GM12801 (cell line): ENCODE results near the gene TBC1D1.

Experiments used
- TF ChIP-seq, protein P1 (sequence below): IDR thresholded peaks from one replicate; pipeline ENCODE4 v1.5.1; 2011; ENCODE audit warnings: control low read depth; ENCODE audit not compliant: insufficient read length; ENCODE audit errors: extremely low read depth

Gene TBC1D1

GRCh38 chr4:38170338-38171169 lies 279.7 kb downstream of the TBC1D1 start:
- TF ChIP-seq, protein P1, sequence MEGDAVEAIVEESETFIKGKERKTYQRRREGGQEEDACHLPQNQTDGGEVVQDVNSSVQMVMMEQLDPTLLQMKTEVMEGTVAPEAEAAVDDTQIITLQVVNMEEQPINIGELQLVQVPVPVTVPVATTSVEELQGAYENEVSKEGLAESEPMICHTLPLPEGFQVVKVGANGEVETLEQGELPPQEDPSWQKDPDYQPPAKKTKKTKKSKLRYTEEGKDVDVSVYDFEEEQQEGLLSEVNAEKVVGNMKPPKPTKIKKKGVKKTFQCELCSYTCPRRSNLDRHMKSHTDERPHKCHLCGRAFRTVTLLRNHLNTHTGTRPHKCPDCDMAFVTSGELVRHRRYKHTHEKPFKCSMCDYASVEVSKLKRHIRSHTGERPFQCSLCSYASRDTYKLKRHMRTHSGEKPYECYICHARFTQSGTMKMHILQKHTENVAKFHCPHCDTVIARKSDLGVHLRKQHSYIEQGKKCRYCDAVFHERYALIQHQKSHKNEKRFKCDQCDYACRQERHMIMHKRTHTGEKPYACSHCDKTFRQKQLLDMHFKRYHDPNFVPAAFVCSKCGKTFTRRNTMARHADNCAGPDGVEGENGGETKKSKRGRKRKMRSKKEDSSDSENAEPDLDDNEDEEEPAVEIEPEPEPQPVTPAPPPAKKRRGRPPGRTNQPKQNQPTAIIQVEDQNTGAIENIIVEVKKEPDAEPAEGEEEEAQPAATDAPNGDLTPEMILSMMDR, result no peak

- TF ChIP-seq, protein P1, result no peak
These were observed 281.2 kb downstream of the TBC1D1 start for GRCh38 chr4:38172078-38172477.

GRCh38 chr4:38173935-38174518 lies 283.1 kb downstream of the TBC1D1 start:
- TF ChIP-seq, protein P1, result no peak

GRCh38 chr4:38174801-38175200 lies 283.9 kb downstream of the TBC1D1 start:
- TF ChIP-seq, protein P1, result no peak

DNA sequence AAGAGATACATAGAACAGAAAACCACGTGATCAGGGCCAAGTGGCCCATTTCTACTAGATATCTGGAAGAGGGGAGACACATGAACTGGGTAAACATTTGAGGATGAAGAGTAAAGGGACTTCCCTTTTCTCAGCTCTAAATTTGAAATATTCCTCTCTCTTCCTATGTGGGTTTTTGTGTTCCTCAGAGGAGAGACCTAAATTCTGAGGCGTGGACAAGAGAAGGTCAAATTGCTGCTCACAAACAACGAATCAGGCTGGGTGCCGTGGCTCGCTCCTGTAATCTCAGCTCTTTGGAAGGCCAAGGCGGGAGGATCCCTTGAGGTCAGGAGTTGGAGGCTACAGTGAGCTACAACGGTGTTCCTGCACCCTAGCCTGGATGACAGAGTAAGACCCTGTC lies 285.3 kb downstream of the TBC1D1 start:
- TF ChIP-seq, protein P1, result no peak

DNA sequence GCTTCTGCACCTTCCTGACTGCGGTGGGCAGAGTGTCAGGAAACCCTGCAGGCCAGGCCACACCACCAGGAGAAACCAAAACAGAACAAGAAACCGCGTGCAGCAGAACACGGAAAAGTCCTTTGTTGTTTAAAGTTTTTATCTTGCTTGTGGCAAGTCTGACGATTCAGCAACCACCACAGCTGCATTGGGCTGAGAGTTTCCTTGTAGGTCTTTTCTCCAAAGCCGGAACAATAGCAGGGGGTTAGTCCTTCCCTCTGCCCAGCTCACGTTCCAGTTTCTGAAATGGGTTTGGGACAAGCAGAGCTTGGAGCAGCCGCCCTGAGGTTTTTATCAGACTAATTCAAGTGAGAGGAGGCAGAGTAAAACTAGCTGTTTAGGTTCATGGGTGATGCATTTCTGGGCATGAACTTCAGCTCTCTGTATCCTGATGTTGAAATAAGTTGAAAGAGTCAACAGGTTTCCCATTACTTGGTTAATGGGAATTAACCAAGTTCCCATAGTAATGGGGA lies 286.2 kb downstream of the TBC1D1 start:
- TF ChIP-seq, protein P1, result no peak

- TF ChIP-seq, protein P1, result no peak
These were observed 286.9 kb downstream of the TBC1D1 start for GRCh38 chr4:38177641-38178391.
